DOHH2 (cell line): ENCODE results near the gene OPA3.

Experiments
- H3F3A ChIP-seq: fragments of 200-600 bp; sonication (generic), shearing (Covaris generic); 2 replicates; pipeline ENCODE4 v1.6.0; 2016; ENCODE audit warnings: antibody characterized with exemption, mild to moderate bottlenecking; ENCODE audit not compliant: control insufficient read depth, insufficient read depth
- H3K27ac ChIP-seq: fragments of 200-600 bp; sonication (generic); 2 replicates; pipeline ENCODE4 v1.5.1; 2014; ENCODE audit warnings: low read depth, mild to moderate bottlenecking, low read length, moderate library complexity
- H3K27me3 ChIP-seq: fragments of 200-600 bp; sonication (generic); 2 replicates; pipeline ENCODE4 v1.6.1; 2014; ENCODE audit warnings: mild to moderate bottlenecking, low read length, mixed read lengths; ENCODE audit not compliant: control insufficient read depth
- H3K36me3 ChIP-seq: fragments of 200-600 bp; sonication (generic); 2 replicates; pipeline ENCODE4 v1.6.1; 2014; ENCODE audit warnings: mild to moderate bottlenecking, low read length, moderate library complexity, mixed read lengths; ENCODE audit not compliant: control insufficient read depth
- H3K4me1 ChIP-seq: fragments of 200-600 bp; sonication (generic); 2 replicates; pipeline ENCODE4 v1.6.1; 2014; ENCODE audit warnings: mild to moderate bottlenecking, low read length, mixed read lengths; ENCODE audit not compliant: control insufficient read depth
- H3K4me2 ChIP-seq: fragments of 200-600 bp; sonication (generic); 2 replicates; pipeline ENCODE4 v1.6.0; 2014; ENCODE audit warnings: mild to moderate bottlenecking, low read length, moderate library complexity
- H3K4me3 ChIP-seq: fragments of 200-600 bp; sonication (generic); 2 replicates; pipeline ENCODE4 v1.5.1; 2014; ENCODE audit warnings: mild to moderate bottlenecking, low read length, mixed read lengths
- H3K79me2 ChIP-seq: fragments of 200-600 bp; sonication (generic); 2 replicates; pipeline ENCODE4 v1.6.1; 2014; ENCODE audit warnings: mild to moderate bottlenecking, low read length, mixed read lengths; ENCODE audit not compliant: control insufficient read depth
- H3K9me2 ChIP-seq: fragments of 200-600 bp; sonication (generic); replicated peaks from 2 replicates; pipeline ENCODE4 v1.6.1; 2014; ENCODE audit warnings: mild to moderate bottlenecking, low read length, mixed read lengths; ENCODE audit not compliant: control insufficient read depth
- H3K9me3 ChIP-seq: fragments of 200-600 bp; sonication (generic); 2 replicates; pipeline ENCODE4 v1.6.1; 2014; ENCODE audit warnings: antibody characterized with exemption, low read length, mixed read lengths; ENCODE audit not compliant: control insufficient read depth, insufficient read depth
- H4K20me1 ChIP-seq: fragments of 200-600 bp; sonication (generic); 2 replicates; pipeline ENCODE4 v1.6.0; 2014; ENCODE audit warnings: low read depth, mild to moderate bottlenecking, antibody characterized with exemption, low read length, moderate library complexity; ENCODE audit not compliant: control insufficient read depth, insufficient read depth
- CTCF ChIP-seq: fragments of 200-600 bp; sonication (generic); IDR thresholded peaks from one replicate; pipeline ENCODE4 v1.5.1; 2014; ENCODE audit warnings: antibody characterized with exemption, mild to moderate bottlenecking, low read depth, low read length; ENCODE audit not compliant: poor library complexity, severe bottlenecking
- EZH2phosphoT487 ChIP-seq: fragments of 200-600 bp; sonication (generic); IDR thresholded peaks from 2 replicates; pipeline ENCODE4 v1.6.1; 2017; ENCODE audit warnings: borderline replicate concordance, mild to moderate bottlenecking, antibody characterized with exemption, low read length, moderate library complexity, mixed read lengths

Gene OPA3

GRCh38 chr19:45578861-45579260, 5.7 kb downstream of the OPA3 start:
- Histone ChIP-seq H3K79me2 (peaks cover 36% of the 10 kb centered on the region), H3K9me3 (no peaks in the 10 kb centered on the region), H3F3A (no peaks in the 10 kb centered on the region; the same call in 1 of the 2 replicates), H3K9me2 (no peaks in the 10 kb centered on the region), H4K20me1 (0 out of 2 replicates have a peak, but pooled peaks cover 3% of the 10 kb centered on the region), H3K4me3 (no peak overlapping the region), H3K36me3 (peaks cover 1% of the 10 kb centered on the region; the same call in 1 of the 2 replicates), H3K27ac (no peak overlapping the region), H3K4me2 (no peak overlapping the region), H3K4me1 (0 out of 2 replicates have a peak, but pooled peaks cover 2% of the 10 kb centered on the region), H3K27me3 (no peaks in the 10 kb centered on the region)
- TF ChIP-seq EZH2phosphoT487 (no peak), CTCF (no peak)

- H3K9me3 ChIP-seq, result no peaks in the 10 kb centered on the region
- H3K4me2 ChIP-seq, result no peak overlapping the region
- no peaks in the 10 kb centered on the region for H3K36me3 ChIP-seq
- H3F3A ChIP-seq, result no peaks in the 10 kb centered on the region; the same call in 1 of the 2 replicates
- peaks cover 25% of the 10 kb centered on the region for H3K79me2 ChIP-seq
- H3K4me1 ChIP-seq, result no peaks in the 10 kb centered on the region
- H3K27me3 ChIP-seq, result no peaks in the 10 kb centered on the region
- no peak overlapping the region for H3K4me3 ChIP-seq
- TF ChIP-seq CTCF (no peak), EZH2phosphoT487 (no peak)
- no peaks in the 10 kb centered on the region for H3K9me2 ChIP-seq
- H4K20me1 ChIP-seq, result 0 out of 2 replicates have a peak, but pooled peaks cover 3% of the 10 kb centered on the region
- H3K27ac ChIP-seq, result no peak overlapping the region
These were observed 7.3 kb downstream of the OPA3 start for GRCh38 chr19:45577111-45577905.

- Histone ChIP-seq H4K20me1 (0 out of 2 replicates have a peak, but pooled peaks cover 3% of the 10 kb centered on the region), H3K4me1 (no peaks in the 10 kb centered on the region), H3K36me3 (no peaks in the 10 kb centered on the region), H3F3A (peaks cover 2% of the 10 kb centered on the region; the same call in 1 of the 2 replicates), H3K4me2 (no peak overlapping the region), H3K27me3 (no peaks in the 10 kb centered on the region), H3K79me2 (peaks cover 22% of the 10 kb centered on the region), H3K27ac (no peak overlapping the region), H3K9me2 (no peaks in the 10 kb centered on the region), H3K4me3 (no peak overlapping the region), H3K9me3 (no peaks in the 10 kb centered on the region)
- TF ChIP-seq CTCF, result no peak
- no peak for TF ChIP-seq EZH2phosphoT487
These were observed 7.9 kb downstream of the OPA3 start for GRCh38 chr19:45576682-45577081.
